HG03025 (cell line): Measurements from ENCODE around the gene NEDD9.

Experiments
- ATAC-seq: cut with Tn5 transposase; IDR thresholded peaks from one replicate; pipeline ENCODE4 v1.9.1; 2021; ENCODE audit warnings: mild to moderate bottlenecking, moderate library complexity; ENCODE audit not compliant: unreplicated experiment, low FRiP score

The NEDD9 gene

DNA sequence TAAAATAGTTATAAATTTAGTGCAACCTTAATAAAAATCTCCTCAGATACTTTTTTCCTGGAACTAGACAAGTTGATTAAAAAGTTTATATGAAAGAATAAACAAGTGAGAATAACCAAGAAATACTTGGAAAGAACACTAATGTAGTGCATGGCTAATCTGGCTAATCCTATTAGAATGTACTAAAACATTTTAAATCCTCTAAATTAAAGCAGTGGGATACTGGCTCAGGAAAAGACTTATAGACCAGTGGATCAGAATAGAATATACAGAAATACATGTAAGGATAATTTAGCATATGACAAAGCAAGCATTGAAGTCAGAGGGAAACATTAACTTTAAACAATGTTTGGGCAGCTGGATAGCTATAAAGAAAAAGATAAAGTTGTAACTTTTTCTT, 79.9 kb downstream of the NEDD9 start:
- ATAC-seq, result no peak

DNA sequence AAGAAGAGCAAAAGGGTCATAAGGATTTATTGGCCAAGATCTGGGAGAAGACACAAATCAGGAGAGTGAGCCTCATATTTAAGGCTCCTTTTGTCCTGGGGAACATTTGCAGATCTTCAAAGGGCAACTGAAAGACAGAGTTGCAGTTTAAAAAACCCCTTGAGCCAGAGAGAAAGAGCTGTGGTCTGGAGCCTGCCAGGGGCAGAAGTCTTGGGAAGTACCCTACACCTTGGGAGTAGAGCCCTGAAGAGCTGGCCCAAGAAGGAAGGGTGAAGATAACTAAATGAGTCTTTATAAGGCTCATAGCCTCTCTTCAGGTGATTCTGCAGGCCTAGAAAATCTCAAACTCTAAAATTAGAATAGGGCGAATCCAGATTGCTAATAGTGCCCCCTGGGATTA, 81.0 kb downstream of the NEDD9 start:
- no peak for ATAC-seq

DNA sequence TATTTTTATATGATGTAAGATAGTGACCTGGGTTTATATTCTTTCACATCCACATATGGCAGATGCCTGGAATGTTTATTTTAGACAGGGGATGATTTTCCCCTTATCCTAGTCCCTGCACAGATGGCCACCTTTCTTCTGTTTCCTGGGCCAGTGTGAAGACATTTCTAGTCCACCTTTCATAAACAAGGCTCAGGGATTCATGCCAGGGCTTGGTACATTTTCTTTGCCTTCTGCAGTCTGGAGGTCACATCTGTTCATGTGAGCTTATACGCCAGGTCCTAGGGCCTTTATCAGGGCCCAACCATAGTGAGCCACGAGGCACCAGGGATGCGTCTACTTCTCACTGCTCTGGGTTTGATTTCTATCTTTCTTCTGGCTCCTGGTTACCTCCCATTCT, 82.9 kb downstream of the NEDD9 start:
- no peak for ATAC-seq

DNA sequence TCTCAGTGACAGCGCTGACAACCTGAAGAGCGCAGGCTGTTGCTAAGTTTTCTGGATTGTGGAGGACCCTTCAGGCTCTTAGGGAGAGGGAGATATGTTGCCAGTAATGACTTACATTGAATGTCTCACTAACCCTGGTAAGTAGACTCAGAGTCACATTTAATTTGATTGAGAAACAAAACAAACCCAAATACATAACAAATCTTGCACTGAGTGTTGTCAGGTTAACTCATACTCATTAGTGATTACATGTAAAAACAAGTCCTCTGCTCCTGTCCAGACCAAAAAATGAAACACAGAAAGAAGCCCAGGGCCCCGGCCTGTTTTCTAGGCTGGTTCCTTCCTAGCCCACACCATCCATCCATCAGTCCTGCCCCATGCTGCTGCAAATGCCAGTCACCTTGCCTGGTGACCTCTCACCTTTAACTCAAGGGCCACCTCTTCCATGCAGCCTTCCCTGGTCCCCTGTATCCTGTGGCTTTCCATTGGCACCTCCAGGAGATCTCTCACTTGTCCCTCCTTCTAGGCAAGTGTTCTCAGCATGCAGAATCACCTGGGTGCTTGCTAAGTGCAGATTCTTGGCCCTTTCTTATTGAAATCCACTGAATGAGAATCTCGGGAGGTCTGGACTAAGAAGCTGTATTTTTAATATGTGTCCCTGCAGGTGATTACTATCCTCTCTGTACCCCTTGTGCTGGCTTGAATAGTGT, 86.2 kb downstream of the NEDD9 start:
- ATAC-seq, result no peak

DNA sequence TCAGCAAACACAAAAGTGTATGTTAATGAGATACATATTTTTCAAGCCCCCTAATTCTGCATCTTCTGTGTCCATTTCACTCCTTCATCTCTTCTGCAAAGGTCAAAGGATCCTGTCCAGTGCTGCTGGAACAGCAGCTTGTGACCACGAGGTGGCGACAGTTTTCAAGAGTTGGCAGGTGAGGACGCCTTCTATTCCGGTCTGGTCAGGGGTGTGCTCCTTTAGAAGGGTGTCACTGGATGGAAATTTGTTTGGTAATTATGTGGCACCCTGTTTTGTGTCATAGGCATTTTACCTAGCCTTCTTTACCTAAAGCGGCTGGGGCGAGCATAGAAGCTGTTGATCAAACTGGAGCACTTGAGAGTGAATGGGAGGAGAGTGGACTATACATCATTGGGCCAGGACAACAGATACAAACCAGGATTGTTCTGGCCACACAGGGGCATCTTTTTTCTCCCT, 88.0 kb downstream of the NEDD9 start:
- peak; percentile 55 for ATAC-seq

DNA sequence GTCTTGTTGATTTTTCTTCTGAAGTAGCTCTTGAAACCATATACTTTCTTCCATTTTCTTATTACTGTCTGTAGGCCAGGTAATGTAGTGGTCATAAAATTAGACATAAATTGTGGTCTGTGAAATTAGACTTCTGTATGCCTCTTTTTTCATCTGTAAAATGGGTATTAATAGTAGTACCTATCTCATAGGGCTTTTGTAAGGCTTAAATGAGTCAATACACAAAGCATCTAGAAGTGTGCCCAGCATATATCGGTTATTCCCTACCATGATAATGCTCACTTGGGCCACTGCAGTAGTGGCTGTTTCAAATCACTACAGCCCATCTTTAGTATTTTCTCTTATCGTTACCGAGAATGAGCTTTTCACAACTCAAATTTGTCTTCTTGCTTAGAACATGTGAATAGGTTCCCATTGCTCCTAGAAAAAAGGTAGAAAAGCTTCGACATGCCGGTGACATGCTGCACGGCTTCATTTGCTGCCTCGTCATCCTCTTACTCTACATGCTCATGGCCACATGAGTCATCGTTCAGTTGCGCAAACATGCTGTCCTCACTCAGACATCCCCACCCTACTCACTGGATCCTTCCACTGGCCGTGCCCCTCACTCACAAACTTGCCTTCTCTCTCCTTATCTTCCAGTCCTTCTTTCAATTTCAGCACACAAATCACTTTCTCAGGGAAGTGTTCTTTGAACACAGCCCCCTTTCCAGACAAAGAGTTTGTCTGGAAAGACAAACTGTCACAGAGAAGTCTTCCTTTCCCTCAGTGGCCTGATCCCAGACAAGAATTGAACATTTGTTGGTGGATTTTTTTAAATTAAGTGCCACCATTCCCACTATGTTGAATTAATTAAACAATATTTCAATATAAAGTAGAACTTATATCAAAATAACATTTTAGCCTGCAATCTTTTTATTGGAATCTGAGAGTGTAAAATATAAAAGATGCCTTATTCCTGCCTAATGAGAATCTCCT, 88.8 kb downstream of the NEDD9 start:
- no peak for ATAC-seq

DNA sequence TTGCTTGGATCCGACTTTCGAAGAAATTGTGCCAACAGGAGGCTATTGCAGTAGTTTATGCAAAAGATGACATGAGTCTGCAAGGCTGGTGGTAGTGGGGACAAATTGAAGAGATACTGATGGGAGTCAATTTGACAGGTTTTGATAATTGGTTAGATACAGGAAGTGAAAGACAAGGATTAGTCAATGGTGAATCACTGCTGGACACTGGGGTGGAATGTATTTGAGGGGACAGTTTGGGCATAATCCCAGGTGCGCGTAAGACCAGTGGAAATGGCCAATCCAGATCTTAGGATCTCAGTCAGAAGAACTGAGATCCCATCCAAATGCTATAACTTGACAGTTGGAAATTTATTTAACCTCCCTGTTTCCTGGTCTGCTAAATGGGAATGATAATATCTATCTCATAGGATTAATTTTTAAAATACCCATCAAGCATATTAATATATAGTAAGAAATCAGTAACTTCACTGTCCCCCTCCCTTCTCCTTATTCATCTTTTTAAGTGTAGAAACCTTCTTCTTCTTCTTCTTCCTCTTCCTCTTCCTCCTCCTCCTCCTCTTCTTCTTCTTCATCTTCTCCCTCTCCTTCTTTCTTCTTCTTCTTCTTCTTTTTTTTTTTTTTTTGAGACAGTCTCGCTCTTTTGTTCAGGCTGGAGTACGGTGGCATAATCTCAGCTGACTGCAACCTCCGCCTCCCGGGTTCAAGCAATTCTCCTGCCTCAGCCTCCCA, 90.0 kb downstream of the NEDD9 start:
- no peak for ATAC-seq

DNA sequence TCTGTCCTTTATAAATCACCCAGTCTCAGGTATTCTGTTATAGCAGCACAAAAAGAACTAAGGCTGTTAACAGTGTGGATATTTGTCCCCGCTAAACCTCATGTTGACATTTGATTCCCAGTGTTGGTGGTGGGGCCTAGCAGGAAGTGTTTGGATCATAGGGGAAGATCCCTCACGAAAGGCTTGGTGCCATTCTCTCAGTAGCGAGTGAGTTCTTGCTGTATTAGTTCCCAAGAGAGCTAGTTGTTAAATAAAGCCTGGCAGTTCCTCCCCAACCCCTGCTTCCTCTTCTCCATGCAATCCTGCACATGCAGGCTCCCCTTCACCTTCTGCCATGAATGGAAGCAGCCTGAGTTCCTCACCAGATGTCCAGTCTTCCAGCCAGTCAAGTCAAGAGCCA, 91.2 kb downstream of the NEDD9 start:
- ATAC-seq, result no peak

DNA sequence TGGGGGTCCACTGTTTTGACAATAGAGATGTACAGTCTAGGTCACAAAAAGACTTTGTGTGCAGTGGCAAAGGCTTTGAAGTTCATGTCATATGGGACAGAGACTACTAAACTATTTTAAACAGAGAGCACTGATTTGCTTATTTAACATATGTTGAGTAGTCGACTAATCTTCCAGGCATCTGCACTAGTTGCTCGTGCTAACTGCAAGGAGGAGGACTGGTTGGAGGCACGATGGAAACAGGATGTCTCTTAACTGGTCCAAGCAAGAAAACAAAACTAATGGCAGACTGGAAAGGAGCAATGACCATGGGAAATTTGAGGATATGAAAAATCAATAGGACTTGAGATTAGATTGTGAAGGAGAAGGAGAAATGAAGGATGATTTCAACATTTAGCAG, 92.4 kb downstream of the NEDD9 start:
- no peak for ATAC-seq

DNA sequence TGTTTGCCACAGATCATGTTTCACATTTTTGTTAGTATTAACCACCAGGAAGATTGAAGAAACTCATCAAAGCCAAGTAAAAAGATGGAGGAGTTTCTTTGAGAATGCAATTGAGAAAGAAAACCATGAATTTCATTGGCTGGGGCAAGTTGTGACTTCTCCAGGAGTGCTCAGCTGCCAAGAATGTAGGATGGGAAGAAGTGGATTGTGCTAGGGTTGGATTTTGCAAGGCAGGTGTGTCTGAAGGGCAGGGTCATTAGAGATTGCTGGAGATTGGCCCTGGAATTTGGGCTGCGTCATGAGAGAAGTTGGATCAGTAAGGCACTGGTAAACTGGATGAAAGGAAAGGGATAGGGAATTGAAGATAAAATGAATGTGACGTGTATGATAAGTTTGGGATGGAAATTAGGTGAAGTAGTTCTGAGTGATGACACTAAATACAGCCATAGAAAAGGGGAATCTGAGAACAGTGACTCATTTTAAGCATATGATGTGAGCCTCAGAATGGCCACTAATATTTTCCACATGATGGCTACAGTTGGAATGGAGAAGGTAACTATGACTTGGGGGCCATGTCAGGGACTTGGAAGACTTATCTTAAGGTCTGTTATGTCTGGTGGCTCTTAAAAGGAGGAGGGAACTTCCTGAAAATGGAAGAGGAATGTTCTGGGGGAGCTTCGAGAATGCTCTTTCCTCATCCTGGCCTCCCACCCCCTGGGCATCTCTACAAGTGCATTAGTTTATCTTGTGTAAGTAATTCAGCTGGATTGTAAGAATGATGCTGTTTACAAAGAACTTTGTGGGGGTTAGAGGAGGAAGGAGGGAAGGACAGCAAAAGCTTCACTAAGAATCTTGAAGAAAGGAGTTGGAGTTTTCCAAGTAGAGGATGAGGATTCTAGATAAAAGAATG, 93.2 kb downstream of the NEDD9 start:
- no peak for ATAC-seq

DNA sequence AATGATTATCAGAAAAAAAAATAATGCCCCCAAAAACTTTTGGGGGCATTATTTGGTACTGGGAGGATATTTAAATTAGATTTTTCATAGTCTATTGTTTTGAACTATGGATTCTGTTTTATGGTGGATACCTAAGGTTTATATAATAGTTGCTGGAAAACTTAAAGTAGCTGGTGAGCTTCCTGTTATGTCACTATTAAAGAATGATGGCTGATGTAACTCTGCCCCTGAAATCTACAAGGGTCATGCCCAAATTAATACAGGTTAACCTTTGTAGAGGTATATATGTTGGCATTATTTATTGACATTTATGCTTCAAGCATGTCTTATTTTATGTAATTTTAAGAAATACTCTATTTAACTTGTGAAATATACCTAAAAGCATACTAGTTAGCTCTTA, 95.7 kb downstream of the NEDD9 start:
- ATAC-seq, result no peak
